Kidney epithelial cell (primary cell): Measurements from ENCODE around the gene CLTA. TPM values are rescaled to one million over a fixed set of nuclear protein-coding genes. Genes with fewer than 3 reads are reported as not detected.

Source experiments
- DNase-seq: peaks from one replicate; pipeline ENCODE4 v3.0.0-alpha.2; 2010; ENCODE audit warnings: low read depth
- H3K27me3 ChIP-seq: 2 replicates; pipeline ENCODE4 v1.6.0; 2011; ENCODE audit warnings: low read length; ENCODE audit not compliant: control insufficient read depth, insufficient read depth
- H3K36me3 ChIP-seq: 2 replicates; pipeline ENCODE4 v1.5.1; 2011; ENCODE audit warnings: low read length; ENCODE audit not compliant: control insufficient read depth, insufficient read depth
- H3K4me3 ChIP-seq: 2 replicates; pipeline ENCODE4 v1.5.1; 2011; ENCODE audit warnings: low read depth, mild to moderate bottlenecking, control low read depth, low read length
- CTCF ChIP-seq: IDR thresholded peaks from 2 replicates; pipeline ENCODE4 v1.5.1; 2011; ENCODE audit warnings: mild to moderate bottlenecking, moderate library complexity, low read length, control low read depth, inconsistent platforms; ENCODE audit not compliant: insufficient read depth, poor library complexity, severe bottlenecking
- total RNA-seq: library from RNA; depleted of rRNA; stranded (reverse); fragments of >200 nt; gene quantifications from 2 replicates; pipeline ENCODE4 v1.2.3, GENCODE V29; 2015

The CLTA gene
- total RNA-seq, 1 donor from 2014 or later, result 576 TPM

- TF ChIP-seq CTCF, result no peak
- peak overlapping the region; percentile 90 for H3K4me3 ChIP-seq
- H3K27me3 ChIP-seq, result no peaks in the 10 kb centered on the region
- no peaks in the 10 kb centered on the region for H3K36me3 ChIP-seq
- DNase-seq, result no peak
Measured at GRCh38 chr9:36189976-36190375, 745 bp upstream of the CLTA start.

GRCh38 chr9:36191290-36191645, 547 bp downstream of the CLTA start:
- Histone ChIP-seq H3K4me3 (peak overlapping the region; percentile 90), H3K36me3 (no peaks in the 10 kb centered on the region), H3K27me3 (no peaks in the 10 kb centered on the region)
- no peak for TF ChIP-seq CTCF
- no peak for DNase-seq

- Histone ChIP-seq H3K4me3 (peak overlapping the region; percentile 90), H3K36me3 (no peaks in the 10 kb centered on the region), H3K27me3 (no peaks in the 10 kb centered on the region)
- no peak for DNase-seq
- TF ChIP-seq CTCF, result no peak
Measured at GRCh38 chr9:36191686-36192085, 965 bp downstream of the CLTA start.

GRCh38 chr9:36192196-36192595, 1.5 kb downstream of the CLTA start:
- no peaks in the 10 kb centered on the region for H3K27me3 ChIP-seq
- no peaks in the 10 kb centered on the region for H3K36me3 ChIP-seq
- TF ChIP-seq CTCF, result no peak
- H3K4me3 ChIP-seq, result peak overlapping the region; percentile 90
- no peak for DNase-seq

GRCh38 chr9:36193023-36193422, 2.3 kb downstream of the CLTA start:
- H3K36me3 ChIP-seq, result no peaks in the 10 kb centered on the region
- TF ChIP-seq CTCF, result no peak
- DNase-seq, result no peak
- peak overlapping the region; percentile 90 for H3K4me3 ChIP-seq
- no peaks in the 10 kb centered on the region for H3K27me3 ChIP-seq

GRCh38 chr9:36194326-36195000, 3.7 kb downstream of the CLTA start:
- no peak for TF ChIP-seq CTCF
- H3K36me3 ChIP-seq, result peaks cover 1% of the 10 kb centered on the region
- no peaks in the 10 kb centered on the region for H3K27me3 ChIP-seq
- DNase-seq, result no peak
- H3K4me3 ChIP-seq, result no peak overlapping the region
